ENCODE measurements around the gene MED22. TPM values are rescaled to one million over a fixed set of nuclear protein-coding genes. Genes with fewer than 3 reads are reported as not detected.
"Not testable (repeated sequence)": the region's sequence is repeated elsewhere in the genome, so short reads cannot be mapped to it uniquely, and the experiment has no call there.

The MED22 gene
- total and polyA plus RNA-seq, 4 donors = 11.4 to 32.0 (median 20.1) TPM

- WGBS, 2 donors = 68 to 78% methylated on average over 14 of the region's 14 CpGs
- H3K36me3 ChIP-seq (ENCODE audit: control insufficient read depth in 4 of 4, insufficient read depth in 4 of 4, low read length in 4 of 4) = no peaks in the 10 kb centered on the region
- no peak overlapping the region for H3K4me3 ChIP-seq
- no peak for DNase-seq
- no peak for ATAC-seq (ENCODE audit: insufficient read depth, low FRiP score)
- H3K9ac ChIP-seq (ENCODE audit: insufficient read depth in 1 of 2, low read length in 2 of 2) = no peak overlapping the region
- no peaks in the 10 kb centered on the region for H3K4me1 ChIP-seq (ENCODE audit: control insufficient read depth in 5 of 5, insufficient read depth in 5 of 5, low read length in 5 of 5)
- H3K27me3 ChIP-seq (ENCODE audit: control insufficient read depth in 3 of 3, insufficient read depth in 3 of 3, low read length in 2 of 3) = no peaks in the 10 kb centered on the region
- peaks cover 0 to 3% (median 0%) of the 10 kb centered on the region in 4 donors for H3K9me3 ChIP-seq (ENCODE audit: control insufficient read depth in 4 of 4, insufficient read depth in 3 of 4, low read length in 3 of 4)
- TF ChIP-seq CTCF (IDR thresholded peaks at IDR 0.05; ENCODE audit: control extremely low read depth, extremely low read depth) = no peak
- no peak overlapping the region for H3K27ac ChIP-seq (ENCODE audit: low read depth in 1 of 2, low read length in 1 of 2)
Observed at GRCh38 chr9:133322701-133323100, 25.2 kb downstream of the MED22 start.

- ATAC-seq (ENCODE audit: insufficient read depth, low FRiP score) = no peak
- TF ChIP-seq CTCF (IDR thresholded peaks at IDR 0.05; ENCODE audit: control extremely low read depth, extremely low read depth) = no peak
- no peak overlapping the region for H3K27ac ChIP-seq (ENCODE audit: low read depth in 1 of 2, low read length in 1 of 2)
- H3K36me3 ChIP-seq (ENCODE audit: control insufficient read depth in 4 of 4, insufficient read depth in 4 of 4, low read length in 4 of 4) = no peaks in the 10 kb centered on the region
- 83 to 88% methylated on average over 13 of the region's 13 CpGs for WGBS, 2 donors
- H3K27me3 ChIP-seq (ENCODE audit: control insufficient read depth in 3 of 3, insufficient read depth in 3 of 3, low read length in 2 of 3) = no peaks in the 10 kb centered on the region
- no peaks in the 10 kb centered on the region for H3K4me1 ChIP-seq (ENCODE audit: control insufficient read depth in 5 of 5, insufficient read depth in 5 of 5, low read length in 5 of 5)
- H3K4me3 ChIP-seq = no peak overlapping the region
- DNase-seq = no peak
- H3K9ac ChIP-seq (ENCODE audit: insufficient read depth in 1 of 2, low read length in 2 of 2) = no peak overlapping the region
- peaks cover 0 to 3% (median 0%) of the 10 kb centered on the region in 4 donors for H3K9me3 ChIP-seq (ENCODE audit: control insufficient read depth in 4 of 4, insufficient read depth in 3 of 4, low read length in 3 of 4)
Observed at GRCh38 chr9:133321411-133321935, 26.5 kb downstream of the MED22 start.

- no peak overlapping the region for H3K4me3 ChIP-seq
- H3K4me1 ChIP-seq (ENCODE audit: control insufficient read depth in 5 of 5, insufficient read depth in 5 of 5, low read length in 5 of 5) = no peaks in the 10 kb centered on the region
- DNase-seq (no peak), ATAC-seq (ENCODE audit: insufficient read depth, low FRiP score) (no peak)
- TF ChIP-seq CTCF (IDR thresholded peaks at IDR 0.05; ENCODE audit: control extremely low read depth, extremely low read depth) = no peak
- no peak overlapping the region for H3K27ac ChIP-seq (ENCODE audit: low read depth in 1 of 2, low read length in 1 of 2)
- no peak overlapping the region for H3K9ac ChIP-seq (ENCODE audit: insufficient read depth in 1 of 2, low read length in 2 of 2)
- WGBS, 2 donors = 80 to 89% methylated on average over 13 of the region's 13 CpGs
- no peaks in the 10 kb centered on the region for H3K27me3 ChIP-seq (ENCODE audit: control insufficient read depth in 3 of 3, insufficient read depth in 3 of 3, low read length in 2 of 3)
- no peaks in the 10 kb centered on the region for H3K36me3 ChIP-seq (ENCODE audit: control insufficient read depth in 4 of 4, insufficient read depth in 4 of 4, low read length in 4 of 4)
- peaks cover 0 to 3% (median 0%) of the 10 kb centered on the region in 4 donors for H3K9me3 ChIP-seq (ENCODE audit: control insufficient read depth in 4 of 4, insufficient read depth in 3 of 4, low read length in 3 of 4)
Observed at GRCh38 chr9:133320421-133320881, 27.5 kb downstream of the MED22 start.

DNA sequence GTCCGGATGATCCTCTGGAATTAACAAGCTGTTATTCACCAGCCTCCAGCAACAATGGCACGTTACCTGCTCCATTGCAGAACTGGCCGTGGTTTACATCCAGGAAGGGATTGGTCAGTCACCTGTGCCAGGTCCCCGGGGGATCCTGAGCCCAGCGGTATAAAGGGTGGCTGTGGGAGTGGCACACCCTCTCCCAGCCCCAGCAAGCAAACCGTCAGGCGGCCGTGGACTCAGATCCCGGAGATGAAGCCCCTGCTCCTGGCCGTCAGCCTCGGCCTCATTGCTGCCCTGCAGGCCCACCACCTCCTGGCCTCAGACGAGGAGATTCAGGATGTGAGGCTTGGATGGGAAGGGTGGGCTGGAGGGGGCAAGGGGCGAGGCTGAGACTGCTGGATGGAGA is 30.4 kb downstream of the MED22 start:
- H3K27me3 ChIP-seq (ENCODE audit: control insufficient read depth in 3 of 3, insufficient read depth in 3 of 3, low read length in 2 of 3); ATAC-seq (ENCODE audit: insufficient read depth, low FRiP score); H3K9ac ChIP-seq (ENCODE audit: insufficient read depth in 1 of 2, low read length in 2 of 2); H3K9me3 ChIP-seq (ENCODE audit: control insufficient read depth in 4 of 4, insufficient read depth in 3 of 4, low read length in 3 of 4); DNase-seq; H3K4me3 ChIP-seq; H3K36me3 ChIP-seq (ENCODE audit: control insufficient read depth in 4 of 4, insufficient read depth in 4 of 4, low read length in 4 of 4); H3K4me1 ChIP-seq (ENCODE audit: control insufficient read depth in 5 of 5, insufficient read depth in 5 of 5, low read length in 5 of 5); H3K27ac ChIP-seq (ENCODE audit: low read depth in 1 of 2, low read length in 1 of 2): not testable (repeated sequence)
- 82 to 90% methylated on average over 13 of the region's 13 CpGs for WGBS, 2 donors
